Stimulated activated CD4-positive, alpha-beta T cell treated with anti-CD3 and anti-CD28 coated beads, Interleukin-15, amount 100 ng/mL, for 48 hours (primary cell): Measurements from ENCODE around the gene RPLP1.
"Not testable (repeated sequence)": the region's sequence is repeated elsewhere in the genome, so short reads cannot be mapped to it uniquely, and the experiment has no call there.

Experiments used
- DNase-seq, 2 donors: peaks; one replicate each; pipeline ENCODE4 v3.0.0-alpha.2; 2020; ENCODE audit warnings: low read depth in 2 of 2

Gene RPLP1

DNA sequence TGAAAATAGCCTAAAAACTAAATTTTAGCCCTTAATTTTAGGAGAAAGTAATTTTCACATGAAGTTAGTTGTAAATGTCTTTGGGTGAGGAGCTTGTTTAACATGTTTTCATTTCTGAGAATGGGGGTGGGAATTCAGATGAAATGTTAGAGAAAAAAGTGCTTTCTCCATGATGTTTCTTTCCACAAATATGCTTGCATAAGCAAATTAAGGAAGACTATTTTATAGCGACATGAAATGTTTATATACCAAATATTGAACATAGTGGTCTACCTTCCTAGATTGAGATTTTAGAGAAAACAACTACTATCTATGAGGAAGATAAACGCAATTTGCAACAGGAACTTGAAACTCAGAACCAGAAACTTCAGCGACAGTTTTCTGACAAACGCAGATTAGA lies 13.0 kb upstream of the RPLP1 start:
- no peak for DNase-seq

DNA sequence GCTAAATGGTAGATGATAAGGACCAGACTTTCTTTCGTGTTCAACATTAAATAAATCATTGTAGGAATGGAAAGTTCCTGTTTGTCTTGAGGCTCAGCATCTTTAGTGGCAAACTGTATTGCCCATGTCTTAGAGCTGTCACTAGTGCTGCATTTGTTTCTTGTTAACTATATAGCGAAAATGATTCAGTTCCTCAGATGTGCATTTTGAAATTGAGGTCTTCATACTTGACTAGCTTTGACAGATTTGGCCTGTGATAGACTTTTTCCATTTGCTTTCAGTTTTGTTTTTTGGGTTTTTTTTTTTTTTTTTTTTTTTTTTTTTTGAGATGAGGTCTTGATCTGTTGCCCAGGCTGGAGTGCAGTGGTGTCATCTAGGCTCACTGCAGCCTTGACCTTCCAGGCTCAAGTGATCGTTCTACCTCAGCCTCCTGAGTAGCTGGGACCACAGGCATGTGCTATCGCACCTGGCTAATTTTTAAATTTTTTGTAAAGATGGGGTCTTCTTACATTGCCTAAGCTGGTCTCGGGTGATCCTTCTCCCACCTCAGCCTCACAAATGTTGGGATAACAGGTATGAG lies 9.5 kb upstream of the RPLP1 start:
- DNase-seq = no peak

DNA sequence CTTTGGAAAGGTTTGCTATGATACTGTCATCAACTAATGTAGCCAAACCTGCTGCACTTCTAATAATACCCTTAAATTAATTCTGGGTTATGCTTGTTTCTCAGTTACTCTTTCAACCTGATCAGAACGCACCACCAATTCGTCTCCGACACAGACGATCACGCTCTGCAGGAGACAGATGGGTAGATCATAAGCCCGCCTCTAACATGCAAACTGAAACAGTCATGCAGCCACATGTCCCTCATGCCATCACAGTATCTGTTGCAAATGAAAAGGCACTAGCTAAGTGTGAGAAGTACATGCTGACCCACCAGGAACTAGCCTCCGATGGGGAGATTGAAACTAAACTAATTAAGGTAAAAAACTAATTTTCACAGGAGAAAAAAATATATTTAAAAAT lies 7.9 kb upstream of the RPLP1 start:
- no peak for DNase-seq

DNA sequence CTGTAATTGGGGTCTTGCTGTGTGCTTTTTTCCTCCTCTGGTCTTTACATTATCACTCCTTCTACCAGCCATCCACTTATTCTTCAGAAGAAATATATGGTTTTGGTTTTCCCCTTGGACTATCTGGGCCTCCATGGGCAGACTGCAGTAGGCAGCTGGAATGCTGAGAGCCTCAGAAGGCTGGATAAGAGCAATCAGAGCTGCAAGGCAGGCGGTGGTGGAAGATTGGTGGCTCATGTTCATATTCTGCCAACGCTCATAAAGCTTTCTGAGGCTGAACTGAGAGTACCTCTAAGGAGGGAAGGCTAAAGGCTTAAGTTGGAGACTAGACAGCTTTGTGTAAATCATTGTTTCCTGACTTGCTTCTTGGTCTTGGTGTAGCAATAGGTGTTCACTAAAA lies 5.7 kb upstream of the RPLP1 start:
- DNase-seq = no peak

DNA sequence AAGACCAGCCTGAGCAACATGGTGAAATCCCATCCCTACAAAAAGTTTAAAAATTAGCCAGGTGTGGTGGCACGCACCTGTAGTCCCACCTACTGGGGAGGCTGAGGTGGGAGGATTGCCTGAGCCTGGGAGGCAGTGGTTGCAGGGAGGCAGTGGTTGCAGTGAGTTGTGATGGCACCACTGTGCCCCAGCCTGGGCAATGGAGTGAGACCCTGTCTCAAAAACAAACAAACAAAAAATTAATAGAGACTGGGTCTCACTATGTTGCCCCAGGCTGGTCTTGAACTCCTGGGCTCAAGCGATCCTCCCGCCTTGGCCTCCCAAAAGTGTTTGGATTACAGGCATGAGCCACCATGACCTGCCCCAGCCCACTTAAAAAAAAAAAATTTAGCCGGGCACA lies 2.4 kb upstream of the RPLP1 start:
- not testable (repeated sequence) for DNase-seq

GRCh38 chr15:69450968-69451695 lies 1.5 kb upstream of the RPLP1 start:
- DNase-seq = no peak

DNA sequence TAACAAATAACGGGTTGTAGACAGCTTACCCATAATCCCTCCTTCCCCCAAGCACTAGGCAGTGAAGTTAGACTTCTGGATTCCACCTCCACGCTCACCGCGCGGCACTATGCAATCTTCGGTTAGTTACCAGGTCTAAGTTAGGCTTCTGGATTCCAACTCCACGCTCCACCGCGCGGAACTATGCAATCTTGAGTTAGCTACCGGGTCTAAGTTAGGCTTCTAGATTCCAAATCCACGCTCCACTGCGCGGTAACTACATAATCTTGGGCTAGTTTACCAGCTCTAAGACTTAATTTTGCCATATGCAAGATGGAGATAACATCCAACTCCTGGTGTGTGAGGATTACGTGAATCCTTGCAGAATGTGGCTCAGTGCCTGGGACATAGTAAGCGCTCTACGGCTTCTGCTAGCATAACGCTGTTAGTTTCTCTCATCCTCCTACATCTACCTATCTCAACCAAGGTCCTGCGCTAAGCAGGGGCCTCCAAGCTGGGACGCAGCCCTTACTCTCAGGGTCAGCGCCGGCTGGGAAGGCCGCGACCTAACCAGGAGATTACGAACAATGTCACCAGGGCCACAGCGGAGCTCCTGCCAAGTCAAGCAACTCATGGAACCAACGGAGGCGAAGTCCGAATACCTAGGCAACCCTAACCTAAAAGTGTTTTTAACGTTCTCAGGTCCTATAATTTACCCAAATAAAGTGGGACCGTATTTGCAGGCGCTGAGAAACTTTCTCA lies 497 bp upstream of the RPLP1 start:
- no peak for DNase-seq

- DNase-seq = no peak
These were observed 2.3 kb downstream of the RPLP1 start for GRCh38 chr15:69454953-69455352.

GRCh38 chr15:69456208-69457166 lies 3.9 kb downstream of the RPLP1 start:
- no peak for DNase-seq

- no peak for DNase-seq
These were observed 5.0 kb downstream of the RPLP1 start for GRCh38 chr15:69457304-69458280.

DNA sequence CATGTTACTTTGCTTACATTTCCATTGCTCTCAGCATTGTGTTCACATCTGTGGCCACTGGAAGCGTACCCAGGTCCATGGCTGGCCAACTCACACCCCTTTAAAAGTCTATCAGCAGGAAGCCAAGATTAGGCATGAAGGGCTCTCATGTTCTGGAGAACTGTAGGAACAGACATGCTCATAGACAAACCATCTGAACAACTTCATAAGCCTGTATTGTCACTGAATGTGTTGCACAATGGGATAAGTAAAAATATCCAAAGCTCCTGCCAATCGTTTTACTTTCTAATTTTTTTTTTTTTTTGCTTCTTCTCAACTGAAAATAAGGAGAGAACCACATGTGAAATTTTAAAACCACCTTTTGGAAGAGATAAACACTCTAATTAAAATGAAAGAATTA lies 6.4 kb downstream of the RPLP1 start:
- DNase-seq = no peak

DNA sequence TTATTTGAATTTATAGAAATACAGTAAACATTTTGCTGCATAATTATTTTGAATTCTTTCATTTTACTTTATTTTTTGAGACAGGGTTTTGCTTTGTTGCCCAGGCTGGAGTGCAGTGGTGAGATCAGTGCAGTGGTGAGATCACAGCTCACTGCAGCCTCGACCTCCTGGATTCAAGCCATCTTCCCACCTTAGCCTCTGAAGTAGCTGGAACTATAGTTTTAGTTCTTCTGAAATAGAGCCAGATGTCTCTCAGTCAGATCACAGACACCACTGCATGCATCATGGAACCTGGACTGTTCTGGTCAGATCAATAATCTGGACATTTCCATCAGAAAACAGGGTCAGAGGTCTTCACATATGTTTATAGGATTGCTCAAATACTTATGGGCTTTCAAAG lies 7.9 kb downstream of the RPLP1 start:
- no peak for DNase-seq

- no peak for DNase-seq
These were observed 9.4 kb downstream of the RPLP1 start for GRCh38 chr15:69462030-69462492.

GRCh38 chr15:69462493-69463181 lies 10.0 kb downstream of the RPLP1 start:
- DNase-seq = peak; percentile 82 to 88

DNA sequence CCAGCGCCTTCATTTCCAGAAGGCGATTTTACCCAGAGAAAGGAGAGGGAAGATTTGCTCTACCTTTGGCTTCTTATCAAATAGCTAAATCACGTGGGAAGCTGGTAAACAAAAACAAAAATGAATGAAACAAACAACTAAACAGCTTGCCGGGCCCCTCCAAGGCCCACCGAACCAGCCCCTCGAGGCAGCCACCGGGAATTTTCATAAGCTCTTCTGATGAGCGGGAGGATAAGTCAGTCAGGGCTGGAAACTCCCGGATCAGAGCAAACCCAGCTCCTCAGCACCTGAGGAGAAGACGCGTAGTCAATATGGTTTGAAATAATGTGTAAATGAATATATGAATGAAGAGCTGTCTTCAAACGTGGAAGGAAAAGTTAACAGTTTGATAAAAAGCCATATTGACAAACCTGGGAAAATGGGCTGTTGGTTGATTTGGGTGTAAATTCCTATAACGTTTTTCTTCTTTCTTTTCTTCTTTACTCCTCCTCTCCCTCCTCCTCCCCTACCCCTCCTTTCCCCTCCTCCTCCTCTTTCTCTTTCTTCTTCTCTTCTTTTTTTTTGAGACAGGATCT lies 10.7 kb downstream of the RPLP1 start:
- no peak for DNase-seq

GRCh38 chr15:69465253-69465652 lies 12.6 kb downstream of the RPLP1 start:
- DNase-seq = no peak

- DNase-seq = no peak
These were observed 14.1 kb downstream of the RPLP1 start for GRCh38 chr15:69466733-69467132.

DNA sequence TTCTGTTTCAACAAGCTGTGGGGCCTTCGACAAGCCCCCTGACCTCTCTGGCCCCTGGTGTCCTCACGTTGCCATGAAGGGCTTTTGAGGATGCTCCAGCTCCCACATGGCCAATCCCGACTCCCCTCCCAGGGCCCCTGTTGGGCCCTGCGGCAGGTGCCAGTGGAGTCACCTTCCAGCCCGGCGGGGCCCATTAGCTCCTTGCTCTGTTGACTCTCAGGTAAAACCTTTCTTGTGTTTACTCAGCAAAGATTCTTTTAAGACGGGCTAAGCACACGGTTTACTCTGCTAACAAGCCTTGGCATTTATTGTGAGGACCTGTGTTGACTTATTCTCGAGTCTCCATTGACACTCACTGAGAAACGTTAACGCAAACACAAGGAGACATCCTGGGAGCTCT lies 15.0 kb downstream of the RPLP1 start:
- DNase-seq = no peak

- DNase-seq = peak; percentile 71 to 73
These were observed 15.9 kb downstream of the RPLP1 start for GRCh38 chr15:69468241-69469121.
